ENCODE results near the gene RAPGEF1.
A peak's percentile ranks its signal among the peaks of the same experiment; 100 is the strongest.

Gene RAPGEF1

DNA sequence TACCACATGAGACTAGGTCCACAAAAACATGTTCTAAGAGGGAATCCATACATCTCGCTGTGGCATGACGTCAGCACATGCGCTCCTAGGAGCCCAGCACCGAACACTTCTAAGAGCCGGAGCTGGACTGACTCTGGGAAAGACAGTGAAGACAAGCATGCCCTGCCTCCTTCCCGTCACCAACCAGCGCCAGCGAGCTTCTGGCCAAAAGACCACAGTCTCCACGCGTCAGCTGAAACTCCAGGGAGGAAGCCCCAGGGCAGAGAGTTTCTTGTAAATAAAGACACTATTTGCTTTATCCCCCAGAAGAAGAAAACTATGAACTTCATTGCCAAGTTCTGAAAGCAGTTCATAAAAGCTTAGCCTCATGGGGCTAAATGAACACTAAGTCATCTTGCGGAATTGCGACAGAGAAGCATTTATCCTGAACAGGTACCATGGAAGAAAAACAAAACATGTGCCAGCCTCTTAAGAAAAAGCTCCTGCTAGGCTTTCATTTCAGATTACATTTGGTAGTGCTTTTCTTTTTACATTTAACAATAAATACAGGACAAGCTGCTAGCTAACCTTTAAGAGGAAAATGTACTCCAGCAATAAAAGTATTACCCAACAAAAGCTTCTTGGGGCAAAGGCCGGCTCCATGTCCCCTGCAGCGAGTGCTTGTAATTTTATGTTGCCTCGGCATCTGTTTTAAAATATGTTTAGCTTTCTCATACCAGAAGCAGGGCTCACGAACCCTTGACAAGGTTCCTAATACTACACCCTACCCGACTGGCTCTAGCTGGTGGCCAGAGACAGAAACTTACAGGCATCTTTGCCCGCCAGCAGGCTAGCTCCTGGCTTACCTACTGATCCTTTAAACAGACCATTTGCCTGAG lies 98.0 kb downstream of the RAPGEF1 start:
- no peak for DNase-seq

DNA sequence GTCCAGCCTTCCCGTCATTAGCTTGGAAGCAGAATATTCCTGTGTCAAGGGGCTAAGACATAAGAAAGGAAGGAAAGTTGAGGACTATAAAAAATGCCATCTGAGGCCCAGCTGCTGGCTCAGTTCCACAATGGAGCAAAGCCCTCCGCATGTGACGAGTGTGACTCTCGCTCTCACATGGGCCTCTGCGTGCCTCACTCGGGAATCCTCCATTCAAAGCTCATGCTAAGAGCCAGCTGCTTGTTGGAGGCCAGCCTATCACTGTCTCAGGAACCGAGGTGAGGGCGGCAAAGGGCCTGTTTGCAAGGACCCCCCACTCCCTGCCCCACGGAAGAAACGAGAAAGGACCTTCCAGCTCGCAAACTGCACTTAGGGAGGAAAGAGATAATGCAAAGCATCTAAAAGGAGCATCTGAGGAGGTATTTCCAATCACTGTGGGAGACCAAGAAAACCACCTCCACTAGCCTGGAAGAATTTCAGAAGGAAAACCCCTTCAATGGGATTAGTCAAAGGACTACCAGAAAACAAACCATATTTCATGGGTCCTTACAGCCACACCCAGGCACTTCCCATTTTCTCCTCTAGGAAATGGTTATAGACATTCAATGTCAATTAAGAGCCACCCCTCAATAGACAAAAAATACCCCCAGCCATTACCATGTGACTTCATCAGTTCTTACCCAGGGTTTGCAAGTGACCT lies 99.3 kb downstream of the RAPGEF1 start:
- no peak for DNase-seq

DNA sequence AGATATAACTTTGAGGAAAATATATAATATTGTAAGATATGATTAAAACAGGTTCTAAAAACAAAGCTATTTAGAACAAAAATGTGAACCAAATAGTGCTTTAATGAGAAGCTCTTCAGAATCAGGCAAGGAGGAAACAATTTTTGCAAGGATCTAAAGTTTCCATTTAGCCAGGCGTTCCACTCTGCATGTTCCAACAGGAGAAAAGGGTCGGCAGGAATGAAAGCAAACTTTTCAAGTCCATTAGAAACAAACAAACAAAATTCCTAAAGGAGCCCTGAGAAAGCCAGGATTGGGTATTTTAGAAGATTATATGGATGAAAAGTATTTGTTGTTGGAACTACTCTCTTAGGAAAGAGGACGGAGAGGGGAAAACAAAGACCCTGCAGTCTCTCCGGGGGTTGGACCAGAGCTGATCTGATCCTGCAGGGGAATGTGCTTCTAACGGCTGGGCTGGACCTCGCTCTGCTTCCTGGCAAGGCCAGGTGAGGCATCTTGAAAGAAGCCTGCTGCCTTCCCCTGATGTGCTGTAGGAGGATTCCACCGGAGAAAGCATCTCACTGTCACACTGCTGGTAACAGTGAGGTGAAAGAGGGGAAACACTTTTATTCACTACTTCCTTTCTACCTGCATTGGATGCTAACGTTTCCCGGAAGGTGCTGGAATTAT lies 100.0 kb downstream of the RAPGEF1 start:
- DNase-seq, result no peak

DNA sequence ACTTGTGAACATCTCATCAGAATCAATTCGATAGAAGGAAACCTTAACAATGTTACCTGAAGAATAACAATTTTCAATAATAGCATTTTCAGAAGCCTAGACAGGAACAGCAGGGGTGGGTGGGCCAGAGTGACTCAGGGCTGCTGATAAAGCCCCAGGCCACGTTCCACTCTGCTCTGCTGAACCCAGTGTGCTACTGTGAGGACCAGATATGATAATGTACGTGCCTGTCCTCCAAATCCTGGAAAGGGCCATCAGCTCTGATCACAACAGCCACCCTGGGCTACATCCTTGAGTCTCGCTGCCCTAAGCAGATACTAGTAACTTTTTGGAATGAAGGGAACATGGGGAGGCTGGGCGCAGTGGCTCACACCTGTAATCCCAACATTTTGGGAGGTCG lies 103.3 kb downstream of the RAPGEF1 start:
- DNase-seq, result no peak

DNA sequence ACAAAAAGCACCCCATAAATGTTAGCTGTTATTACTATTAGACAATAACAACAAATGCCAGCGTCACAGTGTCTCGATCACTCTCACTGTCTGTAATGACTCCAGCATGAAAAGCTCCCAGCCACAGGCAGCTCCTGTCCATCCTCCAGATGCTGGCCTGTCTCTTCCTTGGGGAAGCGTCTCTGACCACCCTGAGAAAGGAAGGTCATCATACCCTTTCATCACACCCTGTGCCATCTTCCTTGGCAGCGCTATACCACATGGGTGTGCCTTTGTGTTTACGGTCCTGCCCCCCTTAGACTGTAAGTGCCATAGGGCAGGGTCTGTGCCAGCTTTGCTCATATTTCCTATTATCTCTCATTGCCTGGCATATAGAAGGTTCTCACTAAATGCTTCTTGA lies 104.0 kb downstream of the RAPGEF1 start:
- DNase-seq, result no peak

DNA sequence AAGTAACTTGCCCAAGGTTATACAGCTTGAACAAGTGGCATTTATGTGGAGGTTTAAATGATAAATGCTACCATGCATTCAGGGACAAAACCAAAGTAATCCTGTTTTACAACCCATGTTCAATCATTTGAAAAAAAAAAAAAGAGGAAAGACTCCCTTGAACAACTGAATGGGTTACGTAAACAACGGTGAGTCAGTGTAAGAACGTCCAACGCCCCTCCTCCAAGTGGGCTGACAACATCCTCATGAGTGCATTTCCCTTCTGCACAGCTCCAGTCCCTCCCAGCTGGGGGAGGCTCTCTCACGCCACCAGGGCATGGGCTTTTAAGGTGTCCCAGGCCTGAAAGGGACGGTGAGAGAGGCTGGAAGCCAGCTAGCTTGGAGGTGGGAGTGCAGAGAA lies 104.6 kb downstream of the RAPGEF1 start:
- DNase-seq, result peak; percentile 32 to 54 (median 42)

DNA sequence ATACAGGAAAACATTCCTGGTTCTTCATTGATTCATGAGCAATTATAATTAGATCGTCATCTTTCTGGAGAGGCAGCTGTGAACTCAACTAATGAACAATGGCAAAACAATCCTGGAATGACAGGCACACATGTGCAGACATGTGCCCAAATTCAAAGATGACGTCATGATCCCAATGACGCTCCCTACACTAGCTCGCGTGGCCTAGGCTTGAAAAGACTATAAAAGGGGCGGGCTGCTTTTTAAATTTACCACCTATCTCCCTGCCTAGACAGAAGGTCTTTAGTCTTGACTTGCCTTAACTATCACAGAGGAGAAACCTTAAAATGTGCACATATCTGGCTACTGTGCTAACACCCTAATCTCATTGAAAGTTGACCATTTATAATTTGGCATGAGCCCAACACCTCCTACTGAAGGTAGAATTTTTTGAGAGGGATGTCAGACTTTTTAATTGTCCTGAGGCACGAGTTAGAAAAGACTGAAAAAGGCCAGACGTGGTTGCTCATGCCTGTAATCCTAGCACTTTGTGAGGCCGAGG lies 106.3 kb downstream of the RAPGEF1 start:
- no peak for DNase-seq

DNA sequence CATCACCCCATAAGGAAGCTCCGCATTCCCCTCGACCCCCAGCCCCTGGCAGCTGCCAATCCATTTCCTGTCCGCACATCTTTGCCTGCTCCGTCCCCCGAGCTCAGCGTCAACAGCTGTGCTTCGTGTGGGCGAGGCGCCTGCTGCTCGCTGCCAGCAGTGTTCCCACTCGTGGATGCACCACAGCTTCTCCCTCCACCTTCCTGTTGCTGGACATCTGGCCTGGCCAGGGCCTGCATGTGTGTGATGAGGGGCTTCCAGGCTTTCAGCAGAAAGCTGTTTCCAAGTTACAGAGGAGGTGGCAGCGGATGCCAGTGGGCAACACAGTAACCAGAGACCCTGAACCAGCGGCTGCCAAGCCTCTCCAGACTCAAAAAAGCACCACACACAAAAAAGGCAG lies 108.6 kb downstream of the RAPGEF1 start:
- no peak for DNase-seq

DNA sequence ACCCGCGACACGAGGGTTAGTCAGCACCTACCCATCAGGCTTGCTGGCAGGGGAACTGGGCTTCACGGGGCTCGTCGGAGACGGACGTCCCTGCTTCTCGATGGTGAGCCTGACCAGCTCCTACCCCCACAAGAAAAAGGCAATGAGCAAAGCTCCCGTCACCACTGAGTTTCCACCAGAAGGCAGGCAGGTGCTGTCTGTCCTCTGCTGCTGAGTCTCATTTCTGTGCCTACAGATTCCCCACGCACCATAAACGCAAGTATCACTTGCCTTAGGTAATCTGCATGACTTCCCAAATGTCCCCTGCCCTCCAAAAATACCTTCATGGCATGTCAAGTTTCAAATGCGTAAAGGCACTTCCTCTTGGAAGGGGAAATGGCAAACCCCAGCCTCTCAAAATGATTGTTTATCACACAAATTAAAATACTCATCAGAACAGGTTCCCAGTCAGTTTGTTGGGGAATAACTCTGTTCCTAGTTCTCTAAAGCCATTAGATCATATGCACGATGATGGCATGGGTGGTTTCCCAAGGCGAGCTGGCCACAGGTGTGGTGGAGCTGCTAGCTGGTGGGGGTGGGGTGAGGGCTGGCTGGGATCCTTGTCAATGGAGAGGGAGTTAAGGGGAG lies 109.6 kb downstream of the RAPGEF1 start:
- no peak for DNase-seq

DNA sequence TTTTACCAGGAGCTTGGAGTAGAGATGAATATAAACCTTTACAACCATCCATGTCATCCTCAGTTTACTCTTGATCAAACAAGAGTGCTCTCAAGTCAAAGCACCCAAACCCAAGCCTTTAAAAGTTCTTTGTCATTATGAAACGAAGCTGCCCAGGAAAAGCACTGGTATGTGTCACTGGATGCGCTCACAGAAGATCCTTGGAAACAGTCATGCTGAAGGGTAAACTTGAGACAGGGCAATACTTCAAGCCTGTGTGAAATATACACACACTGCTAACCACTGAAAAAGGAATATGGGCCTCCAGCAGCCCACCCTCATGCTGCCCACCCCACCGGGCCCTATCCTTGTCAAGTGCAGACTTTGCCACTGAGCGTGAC lies 110.1 kb downstream of the RAPGEF1 start:
- no peak for DNase-seq

DNA sequence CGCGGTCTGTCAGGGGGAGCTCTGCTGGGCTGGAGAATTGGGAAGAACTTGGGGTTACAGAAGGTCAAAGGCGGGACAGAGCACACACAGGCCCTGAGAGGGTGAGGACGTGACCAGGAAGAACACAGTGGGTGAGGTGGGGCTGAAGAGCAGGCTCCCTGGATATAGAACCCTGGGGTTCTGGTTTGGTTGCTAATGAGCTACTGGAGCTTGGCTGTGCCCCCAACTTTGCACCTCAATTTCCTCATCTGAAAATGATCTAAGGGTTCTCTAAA lies 110.7 kb downstream of the RAPGEF1 start:
- DNase-seq, result no peak

DNA sequence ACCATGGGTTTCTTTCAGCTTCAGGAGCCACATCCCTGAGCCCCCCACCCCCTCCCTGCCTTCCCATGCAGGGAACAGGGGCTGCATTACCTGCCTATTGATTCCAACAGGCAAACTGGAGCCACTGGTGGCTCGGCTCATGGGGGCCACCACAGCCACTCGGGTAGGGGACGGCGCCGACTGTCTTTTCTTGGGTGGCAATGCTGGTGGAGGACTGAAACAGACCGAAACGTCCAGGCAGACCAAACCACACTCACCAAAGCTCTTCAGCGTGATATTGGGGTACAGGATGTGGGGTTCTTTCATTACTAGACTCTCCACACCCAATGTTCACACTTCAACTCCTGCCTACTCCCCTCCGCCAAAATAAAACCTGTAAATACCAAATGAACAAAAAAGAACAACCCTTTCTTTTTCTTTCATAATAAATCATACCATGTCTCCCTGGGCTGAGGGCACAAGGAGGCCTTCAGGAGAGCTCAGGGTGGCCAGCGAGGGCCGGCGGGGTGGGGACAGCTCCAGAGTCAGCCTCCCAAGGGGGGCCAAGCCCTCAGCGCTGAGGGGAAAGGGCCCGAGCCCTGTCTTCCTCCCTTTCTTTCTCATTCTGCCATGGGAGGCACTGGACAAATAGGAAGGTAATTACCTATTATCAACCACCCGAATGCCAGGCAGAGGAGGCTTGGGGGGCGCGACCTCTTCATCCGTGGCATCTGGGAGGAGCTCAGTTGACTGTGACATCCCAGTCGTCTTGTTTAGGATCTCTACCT lies 111.2 kb downstream of the RAPGEF1 start:
- DNase-seq, result no peak

DNA sequence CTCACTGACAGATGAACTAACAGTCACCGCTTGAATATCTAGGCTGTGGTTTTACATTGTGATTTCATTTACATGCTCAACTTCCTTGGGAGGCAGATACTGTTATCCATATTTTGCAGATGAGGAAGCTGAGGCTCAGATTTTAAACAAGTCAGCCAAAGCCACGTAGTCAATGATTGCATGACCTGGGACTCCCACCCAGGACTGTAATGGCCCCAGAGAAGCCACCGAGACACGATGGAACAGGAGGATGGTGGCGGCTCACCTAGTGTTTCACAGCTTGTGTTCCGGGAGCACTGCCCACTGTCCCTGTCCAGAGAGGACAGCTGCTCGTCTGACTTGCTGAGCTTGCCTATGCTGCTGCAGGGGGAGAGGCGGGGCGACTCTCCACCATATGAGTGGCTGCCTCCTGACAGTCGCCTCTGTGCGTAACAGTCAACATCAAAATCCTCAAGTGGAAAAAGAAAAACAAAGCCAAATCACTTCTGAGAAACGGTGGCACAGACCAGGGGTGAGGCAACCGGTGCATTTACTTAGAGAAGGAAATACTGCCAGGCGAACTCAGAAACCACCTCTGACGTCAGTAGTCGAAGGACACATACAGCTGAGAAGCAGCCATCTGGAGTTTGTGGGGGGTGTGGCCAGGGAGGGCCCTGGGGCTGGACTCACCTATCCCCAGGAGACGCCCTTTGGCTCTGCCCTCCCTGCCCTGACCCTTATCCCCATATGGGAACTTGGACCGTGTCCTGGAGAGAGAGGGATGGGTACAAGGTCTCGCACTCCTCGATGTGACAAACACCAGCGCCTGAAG lies 112.0 kb downstream of the RAPGEF1 start:
- DNase-seq, result peak in 5 of 6 experiments; percentile 7 to 43 (median 32)

DNA sequence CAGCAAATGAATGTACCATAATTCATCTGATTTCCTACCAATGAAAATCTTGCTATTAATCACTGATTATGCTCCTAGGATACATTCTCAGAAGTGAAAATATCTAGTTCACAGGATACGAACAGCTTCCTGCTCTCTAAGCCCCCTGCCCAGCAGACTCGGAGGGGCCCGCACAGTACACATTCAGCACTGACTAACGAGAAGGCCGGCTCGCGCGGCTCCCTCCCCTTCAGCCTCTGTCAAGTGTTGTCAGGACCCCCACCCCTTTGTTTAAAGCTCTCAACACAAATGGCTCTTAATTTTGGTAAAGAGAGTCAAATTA lies 112.6 kb downstream of the RAPGEF1 start:
- DNase-seq, result no peak

DNA sequence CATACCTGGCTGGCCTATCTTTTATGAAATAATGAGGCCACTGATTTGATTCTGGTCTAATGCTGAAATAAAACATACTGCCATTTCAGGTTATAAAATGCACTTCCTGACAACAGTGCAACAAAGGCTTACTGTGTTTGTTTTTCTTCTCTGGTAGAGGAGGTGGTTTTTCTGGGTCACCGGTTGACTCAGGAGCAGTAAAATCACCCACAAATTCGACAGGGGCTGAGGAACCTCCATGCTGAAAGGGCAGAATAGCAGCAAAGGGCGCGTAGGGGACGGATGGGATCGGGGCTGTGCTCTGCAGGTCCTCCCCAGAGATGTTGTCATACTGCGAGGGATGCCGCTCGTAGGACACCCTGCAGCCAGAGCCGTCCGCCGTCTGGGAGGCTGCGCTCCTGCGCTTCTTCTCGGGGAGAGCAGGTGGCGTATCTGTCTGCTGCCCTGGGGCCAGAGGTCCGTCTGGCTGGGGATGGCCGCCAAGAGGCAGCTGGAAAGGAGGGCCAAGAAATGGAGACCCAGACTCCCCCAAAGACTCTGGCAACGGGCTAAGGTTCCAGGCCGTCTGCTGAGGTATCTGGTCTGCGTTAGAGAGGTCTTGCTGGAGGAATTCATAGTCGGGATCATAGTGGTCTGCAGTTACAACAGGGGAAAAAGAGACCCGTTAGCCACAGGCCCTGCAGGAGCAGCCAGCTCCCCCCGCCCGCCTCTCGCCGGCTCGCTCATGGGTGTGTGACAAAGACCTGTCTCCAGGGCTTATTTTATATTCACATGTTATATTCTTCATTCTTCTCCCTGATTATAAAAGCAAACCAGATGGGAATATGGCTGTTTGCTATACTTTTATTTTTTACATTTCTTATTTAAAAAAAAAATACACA lies 113.8 kb downstream of the RAPGEF1 start:
- no peak for DNase-seq

DNA sequence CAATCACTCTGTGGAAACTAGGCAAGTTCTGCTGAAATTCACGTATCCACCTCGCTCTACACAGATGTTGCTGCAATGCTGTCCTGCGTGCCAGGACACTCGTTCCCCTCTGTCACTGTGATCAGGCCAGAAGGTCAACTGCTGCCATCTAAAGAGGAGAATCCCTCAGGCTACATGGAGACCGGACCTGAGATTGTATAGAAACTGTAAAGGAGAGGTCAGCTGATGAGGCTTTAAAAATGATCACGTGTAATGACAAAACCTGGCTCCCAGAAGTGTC lies 114.4 kb downstream of the RAPGEF1 start:
- DNase-seq, result no peak

DNA sequence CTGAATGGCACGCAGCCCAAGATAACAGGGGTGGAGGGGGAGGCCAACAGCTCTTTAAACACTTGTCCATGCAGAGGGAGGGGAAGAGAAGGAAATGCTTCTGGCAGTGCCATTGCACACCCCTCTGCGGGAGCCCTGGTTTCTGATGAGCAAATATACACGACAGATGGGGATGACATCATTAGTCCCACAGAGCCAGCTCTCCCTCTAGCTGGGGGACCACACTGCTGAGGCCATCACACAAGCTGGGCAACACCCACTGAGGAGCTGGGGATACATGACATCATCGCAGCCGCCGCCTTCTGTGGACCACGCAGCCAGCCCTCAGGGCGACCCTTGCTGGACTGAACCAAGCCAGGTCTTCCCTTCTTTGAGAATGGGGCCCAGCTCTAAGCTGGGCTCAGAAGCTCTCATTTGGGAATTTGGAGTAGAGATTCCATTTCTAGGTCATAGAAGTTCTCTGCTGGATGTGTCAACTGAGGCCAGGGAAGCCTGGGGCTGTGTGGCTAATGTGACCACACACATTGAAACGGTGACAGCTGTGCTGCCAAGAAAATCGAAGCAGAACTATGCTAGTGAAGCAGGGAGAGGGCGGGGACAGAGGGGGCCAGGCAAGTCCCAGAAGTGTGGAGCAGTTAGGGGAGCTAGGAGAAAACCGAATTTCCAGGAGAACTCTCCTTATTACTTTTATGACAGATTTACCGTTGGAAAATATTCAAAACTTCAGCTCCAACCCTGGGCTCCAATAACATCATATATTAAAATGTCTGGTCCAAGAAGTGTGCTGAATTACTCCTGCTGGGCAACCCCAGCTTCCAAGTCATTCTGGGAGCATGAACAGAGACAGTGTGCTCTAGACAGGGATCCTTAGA lies 115.0 kb downstream of the RAPGEF1 start:
- DNase-seq, result no peak

DNA sequence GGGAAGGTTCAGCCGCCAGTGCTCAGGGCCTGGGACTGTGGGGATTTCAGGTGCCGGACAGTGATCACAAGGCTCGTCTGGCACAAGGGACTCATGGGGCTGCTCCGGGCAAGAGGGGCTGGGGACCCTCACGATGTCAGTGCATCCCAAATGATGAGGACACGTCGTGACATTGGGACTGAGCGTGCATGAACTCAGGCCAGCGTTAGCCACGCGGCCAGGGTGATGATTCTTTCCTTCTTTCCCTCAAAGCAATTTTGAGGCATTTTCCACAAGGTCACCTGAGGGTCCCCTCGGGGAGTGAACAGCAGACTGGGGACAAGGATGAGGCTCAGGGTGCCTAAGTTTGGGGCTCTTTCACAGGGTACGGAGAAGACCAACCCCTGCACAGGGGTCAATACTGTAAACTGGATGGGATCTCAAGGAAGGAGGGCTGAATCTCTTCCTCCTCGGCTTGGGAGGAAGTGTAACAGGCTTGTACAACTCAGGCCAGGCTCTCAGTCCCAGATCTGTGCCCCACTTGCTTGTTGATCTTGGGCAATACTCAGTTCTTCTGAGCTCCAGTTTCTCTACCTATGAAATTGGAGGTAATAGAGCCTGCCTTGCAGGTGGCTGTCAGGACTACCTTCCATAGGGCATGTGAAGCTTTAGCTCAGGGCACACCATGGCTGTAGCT lies 116.1 kb downstream of the RAPGEF1 start:
- no peak for DNase-seq

DNA sequence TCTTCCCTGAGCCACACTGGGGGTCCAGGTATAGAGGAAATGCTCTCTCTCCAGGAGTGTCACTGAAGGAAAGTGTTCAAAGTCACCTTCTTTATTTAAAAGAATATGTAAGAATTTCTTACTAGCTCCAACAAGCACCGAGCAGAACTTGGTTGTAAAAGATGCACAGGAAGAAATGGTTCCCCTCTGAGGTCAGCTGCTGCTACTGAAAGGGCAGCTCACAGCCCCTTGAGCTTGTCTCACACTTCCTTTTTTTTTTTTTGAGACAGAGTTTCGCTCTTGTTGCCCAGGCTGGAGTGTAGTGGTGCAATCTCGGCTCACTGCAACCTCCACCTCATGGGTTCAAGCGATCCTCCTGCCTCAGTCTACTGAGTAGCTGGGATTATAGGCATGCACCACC lies 117.4 kb downstream of the RAPGEF1 start:
- DNase-seq, result no peak
